Lower lobe of right lung (tissue), 2 donors: ENCODE data around the gene TEX14. TPM values are rescaled to one million over a fixed set of nuclear protein-coding genes. Genes with fewer than 3 reads are reported as not detected.

Experiments
- ATAC-seq, 2 donors: fragments of 200-7000 bp; cut with Tn5 transposase; one replicate each; pipeline ENCODE4 v1.9.1; 2020 to 2022; ENCODE audit warnings: mild to moderate bottlenecking in 2 of 2, moderate library complexity in 2 of 2
- DNase-seq: peaks from one replicate; pipeline ENCODE4 v3.0.0-alpha.2; 2020
- H3K27ac ChIP-seq: fragments of 200-600 bp; one replicate; pipeline ENCODE4 v1.8.0; 2022
- H3K27me3 ChIP-seq: fragments of 200-600 bp; one replicate; pipeline ENCODE4 v1.8.0; 2022; ENCODE audit warnings: low read depth
- H3K36me3 ChIP-seq: fragments of 200-600 bp; one replicate; pipeline ENCODE4 v1.8.0; 2022; ENCODE audit warnings: mild to moderate bottlenecking
- H3K4me1 ChIP-seq: fragments of 200-600 bp; one replicate; pipeline ENCODE4 v1.8.0; 2022
- H3K4me3 ChIP-seq: fragments of 200-600 bp; one replicate; pipeline ENCODE4 v1.8.0; 2022; ENCODE audit warnings: mild to moderate bottlenecking
- H3K9me3 ChIP-seq: fragments of 200-600 bp; one replicate; pipeline ENCODE4 v1.8.0; 2022
- intact Hi-C: fragments of 100-400 bp; cut with DNase I; formaldehyde crosslinking; loops from one replicate; pipeline ENCODE4 v1.11.0; 2022
- total RNA-seq: library from RNA; stranded (reverse); fragmentation: NEBNext Ultra II Directional; extraction: Animal tissue kit (Norgen Biotek cat#: 25700); gene quantifications from one replicate; pipeline ENCODE4 v1.2.1, GENCODE V29; 2021
- TF ChIP-seq, protein P1 (sequence below): fragments of 200-600 bp; IDR thresholded peaks from one replicate; pipeline ENCODE4 v1.8.0; 2022; ENCODE audit warnings: antibody characterized with exemption, mild to moderate bottlenecking
- donor health status: DM: no; HTN: yes; CAD: no; lungs with severe emphysema.

Gene TEX14
- total RNA-seq, 1 donor from 2014 or later: 6.8 TPM

DNA sequence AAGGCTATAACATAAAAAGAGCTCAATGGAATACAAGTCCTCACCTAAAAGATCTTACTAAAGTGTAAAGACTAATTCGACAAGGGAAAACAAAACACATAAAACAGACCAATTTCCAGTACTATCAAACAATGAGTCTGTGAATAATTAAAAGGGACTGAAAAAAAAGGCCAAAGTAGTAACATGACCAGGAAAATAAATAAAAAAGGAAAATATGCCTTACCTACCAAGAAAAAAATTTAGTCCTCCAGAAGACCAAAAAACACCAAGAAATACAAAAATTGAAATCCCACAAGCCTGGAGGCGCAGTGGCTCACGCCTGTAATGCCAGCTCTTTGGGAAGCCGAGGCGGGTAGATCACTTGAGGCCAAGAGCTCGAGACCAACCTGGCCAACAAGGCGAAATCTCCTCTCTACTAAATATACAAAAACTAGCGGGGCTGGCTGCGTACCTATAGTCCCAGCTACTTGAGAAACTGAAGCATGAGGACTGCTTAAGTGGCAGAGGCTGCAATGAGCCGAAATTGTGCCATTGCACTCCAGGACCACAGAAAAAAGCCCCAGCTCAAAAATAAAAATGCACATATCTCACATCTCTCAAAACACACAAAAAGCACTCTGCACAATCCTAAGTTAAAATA, 60.8 kb downstream of the TEX14 start:
- H3K4me3 ChIP-seq: peak overlapping the region; percentile 49
- H3K27ac ChIP-seq: peak overlapping the region; percentile 86
- TF ChIP-seq, protein P1, sequence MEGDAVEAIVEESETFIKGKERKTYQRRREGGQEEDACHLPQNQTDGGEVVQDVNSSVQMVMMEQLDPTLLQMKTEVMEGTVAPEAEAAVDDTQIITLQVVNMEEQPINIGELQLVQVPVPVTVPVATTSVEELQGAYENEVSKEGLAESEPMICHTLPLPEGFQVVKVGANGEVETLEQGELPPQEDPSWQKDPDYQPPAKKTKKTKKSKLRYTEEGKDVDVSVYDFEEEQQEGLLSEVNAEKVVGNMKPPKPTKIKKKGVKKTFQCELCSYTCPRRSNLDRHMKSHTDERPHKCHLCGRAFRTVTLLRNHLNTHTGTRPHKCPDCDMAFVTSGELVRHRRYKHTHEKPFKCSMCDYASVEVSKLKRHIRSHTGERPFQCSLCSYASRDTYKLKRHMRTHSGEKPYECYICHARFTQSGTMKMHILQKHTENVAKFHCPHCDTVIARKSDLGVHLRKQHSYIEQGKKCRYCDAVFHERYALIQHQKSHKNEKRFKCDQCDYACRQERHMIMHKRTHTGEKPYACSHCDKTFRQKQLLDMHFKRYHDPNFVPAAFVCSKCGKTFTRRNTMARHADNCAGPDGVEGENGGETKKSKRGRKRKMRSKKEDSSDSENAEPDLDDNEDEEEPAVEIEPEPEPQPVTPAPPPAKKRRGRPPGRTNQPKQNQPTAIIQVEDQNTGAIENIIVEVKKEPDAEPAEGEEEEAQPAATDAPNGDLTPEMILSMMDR: no peak

DNA sequence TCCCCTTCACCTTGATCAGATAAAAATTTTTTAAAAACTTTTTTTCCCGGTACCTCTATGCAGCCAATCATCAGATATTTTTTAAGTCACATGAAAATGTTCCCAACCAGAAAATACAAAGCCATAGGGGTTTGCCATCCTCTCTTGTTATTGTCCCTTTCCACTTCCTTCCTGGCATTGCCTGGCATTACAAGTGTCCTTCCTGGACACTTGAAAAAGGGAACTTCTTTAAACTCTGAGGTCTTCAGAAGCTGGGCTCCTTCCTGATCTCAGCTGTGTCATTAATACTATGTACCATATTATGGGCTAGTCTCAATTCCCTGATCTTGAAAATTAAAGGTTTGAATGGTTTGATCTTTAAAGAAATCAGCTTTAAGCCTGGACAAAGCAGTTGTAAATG, 64.9 kb downstream of the TEX14 start:
- ATAC-seq (no peak), DNase-seq (no peak)
- H3K27me3 ChIP-seq: no peaks in the 10 kb centered on the region
- peaks cover 17% of the 10 kb centered on the region for H3K4me1 ChIP-seq
- no peak overlapping the region for H3K4me3 ChIP-seq
- intact Hi-C loops: no loop called here
- peak overlapping the region; percentile 1 for H3K27ac ChIP-seq
- TF ChIP-seq, protein P1: no peak
- no peaks in the 10 kb centered on the region for H3K9me3 ChIP-seq
- no peaks in the 10 kb centered on the region for H3K36me3 ChIP-seq

More for the DNA sequence above, 60.8 kb downstream of the TEX14 start:
- H3K9me3 ChIP-seq: no peaks in the 10 kb centered on the region
- H3K36me3 ChIP-seq: no peaks in the 10 kb centered on the region
- intact Hi-C loops: no loop called here
- no peaks in the 10 kb centered on the region for H3K27me3 ChIP-seq
- H3K4me1 ChIP-seq: peaks cover 17% of the 10 kb centered on the region
- peak; percentile 43 for DNase-seq
- peak; percentile 21 to 40 for ATAC-seq

DNA sequence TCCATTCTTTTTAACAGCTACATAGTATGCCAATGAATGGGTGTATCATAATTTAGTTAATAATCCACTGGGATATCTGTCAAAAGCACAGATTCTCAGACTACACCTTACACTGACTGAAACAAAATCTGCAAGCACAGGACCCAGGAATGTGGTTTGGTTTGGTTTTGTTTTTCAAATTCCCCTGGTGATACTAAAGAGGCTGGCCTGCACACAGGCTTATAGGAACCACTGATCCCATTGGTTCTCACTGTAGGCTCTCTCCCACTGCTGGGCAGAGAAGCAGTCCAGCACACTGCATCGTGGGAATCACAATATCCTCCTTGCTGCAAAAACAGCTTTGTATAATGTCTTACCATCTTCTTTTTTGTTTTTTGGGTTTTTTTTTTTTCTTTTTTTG, 67.1 kb downstream of the TEX14 start:
- TF ChIP-seq, protein P1: no peak
- H3K27ac ChIP-seq: no peak overlapping the region
- no peak for ATAC-seq
- H3K9me3 ChIP-seq: no peaks in the 10 kb centered on the region
- H3K4me3 ChIP-seq: no peak overlapping the region
- H3K36me3 ChIP-seq: no peaks in the 10 kb centered on the region
- H3K4me1 ChIP-seq: peaks cover 10% of the 10 kb centered on the region
- no peaks in the 10 kb centered on the region for H3K27me3 ChIP-seq
- no peak for DNase-seq
- intact Hi-C loops: no loop called here

DNA sequence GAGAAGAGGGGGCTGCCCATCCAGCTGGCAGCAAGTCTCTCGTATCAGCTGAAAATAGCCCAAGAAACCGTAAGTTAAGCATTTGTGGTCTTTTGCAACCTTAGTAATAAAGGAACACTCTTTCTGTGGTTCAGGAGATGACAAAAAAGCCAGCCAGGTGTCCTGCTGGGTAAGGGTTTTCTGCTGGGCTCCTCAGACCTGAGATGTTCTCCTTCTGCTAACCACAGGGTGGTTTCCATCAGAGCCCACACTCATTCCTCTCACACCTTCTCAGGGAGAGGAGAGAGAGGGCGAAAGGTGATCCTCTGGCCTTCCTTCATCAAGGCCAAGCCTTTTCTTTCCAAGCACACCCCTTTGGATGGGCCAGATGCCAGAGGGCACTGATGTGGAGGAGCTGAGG, 70.7 kb downstream of the TEX14 start:
- no peak for ATAC-seq
- H3K27ac ChIP-seq: no peak overlapping the region
- no peaks in the 10 kb centered on the region for H3K27me3 ChIP-seq
- no peaks in the 10 kb centered on the region for H3K36me3 ChIP-seq
- no peaks in the 10 kb centered on the region for H3K9me3 ChIP-seq
- TF ChIP-seq, protein P1: no peak
- DNase-seq: no peak
- H3K4me1 ChIP-seq: no peaks in the 10 kb centered on the region
- intact Hi-C loops: no loop called here
- no peak overlapping the region for H3K4me3 ChIP-seq

DNA sequence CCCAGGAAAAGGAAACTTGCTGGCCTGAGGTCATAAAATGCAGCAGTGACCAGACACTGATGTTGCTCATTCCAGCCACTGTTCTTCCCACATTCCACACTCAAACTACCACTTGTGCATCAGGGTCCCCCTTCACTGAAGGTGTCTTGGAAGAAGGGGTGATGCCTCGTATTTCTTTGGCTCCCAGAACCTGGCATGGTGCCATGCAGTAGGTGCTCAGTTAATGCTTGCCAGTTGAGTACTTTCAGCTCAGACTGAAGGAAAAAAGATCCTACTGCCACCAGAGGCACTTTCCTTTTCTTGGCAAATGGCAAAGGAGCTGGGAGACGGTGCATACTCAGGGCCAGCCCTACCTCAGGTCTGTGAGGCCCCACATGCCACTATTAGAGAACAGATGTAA, 73.5 kb downstream of the TEX14 start:
- intact Hi-C loops: no loop called here
- TF ChIP-seq, protein P1: no peak
- DNase-seq (no peak), ATAC-seq (no peak)
- no peak overlapping the region for H3K4me3 ChIP-seq
- H3K36me3 ChIP-seq: no peaks in the 10 kb centered on the region
- H3K9me3 ChIP-seq: no peaks in the 10 kb centered on the region
- no peaks in the 10 kb centered on the region for H3K27me3 ChIP-seq
- H3K4me1 ChIP-seq: no peaks in the 10 kb centered on the region
- no peak overlapping the region for H3K27ac ChIP-seq
